ENCODE measurements around the gene FHIP1A. TPM values are rescaled to one million over a fixed set of nuclear protein-coding genes. Genes with fewer than 3 reads are reported as not detected.

Gene FHIP1A
- total RNA-seq, 1 donor from 2014 or later: 4.1 TPM

- no peaks in the 10 kb centered on the region for H3K36me3 ChIP-seq (ENCODE audit: insufficient read depth, low read length)
- Mint-ChIP-seq H3K9me3 (ENCODE audit: unreplicated experiment) (no peaks in the 10 kb centered on the region), H3K4me1 (ENCODE audit: low read depth, unreplicated experiment) (no peaks in the 10 kb centered on the region), H3K27ac (ENCODE audit: unreplicated experiment) (no peak overlapping the region), H3K27me3 (ENCODE audit: low read depth, unreplicated experiment) (no peaks in the 10 kb centered on the region), H3K36me3 (ENCODE audit: low read depth, unreplicated experiment) (no peaks in the 10 kb centered on the region), H3K4me3 (ENCODE audit: unreplicated experiment) (no peak overlapping the region)
- H4K20me1 ChIP-seq (ENCODE audit: insufficient read depth, low read length): no peaks in the 10 kb centered on the region
- TF ChIP-seq EZH2 (IDR thresholded peaks at IDR 0.05; ENCODE audit: insufficient read depth, low read length): no peak
- no peak for TF ChIP-seq CTCF (IDR thresholded peaks at IDR 0.05; ENCODE audit: insufficient read depth, low read depth, low read length)
- H3K27me3 ChIP-seq (ENCODE audit: insufficient read depth, low read length): no peaks in the 10 kb centered on the region
- H3K79me2 ChIP-seq (ENCODE audit: insufficient read depth, low read length): no peaks in the 10 kb centered on the region
- no peak overlapping the region for H3K4me3 ChIP-seq (ENCODE audit: insufficient read depth, low read depth, low read length)
- no peak overlapping the region for H3K4me2 ChIP-seq (ENCODE audit: low read length)
- no peak overlapping the region for H3K9ac ChIP-seq (ENCODE audit: low read length)
- DNase-seq (ENCODE audit: low read depth): no peak
- no peaks in the 10 kb centered on the region for H3K9me3 ChIP-seq (ENCODE audit: insufficient read depth, low read depth, low read length)
- no peak for FAIRE-seq
- no peak overlapping the region for H3K27ac ChIP-seq (ENCODE audit: low read depth, low read length)
- no peak overlapping the region for H2AFZ ChIP-seq (ENCODE audit: low read depth, low read length)
- H3K4me1 ChIP-seq (ENCODE audit: insufficient read depth, low read length): no peaks in the 10 kb centered on the region
Measured at GRCh38 chr4:151400343-151400742, 8.6 kb upstream of the FHIP1A start.

- DNase-seq (ENCODE audit: low read depth) (no peak), FAIRE-seq (no peak)
- no peaks in the 10 kb centered on the region for H4K20me1 ChIP-seq (ENCODE audit: insufficient read depth, low read length)
- H3K9me3 ChIP-seq (ENCODE audit: insufficient read depth, low read depth, low read length): no peaks in the 10 kb centered on the region
- H3K27ac Mint-ChIP-seq (ENCODE audit: unreplicated experiment): no peak overlapping the region
- H3K27me3 Mint-ChIP-seq (ENCODE audit: low read depth, unreplicated experiment): no peaks in the 10 kb centered on the region
- peaks cover 1% of the 10 kb centered on the region for H3K36me3 Mint-ChIP-seq (ENCODE audit: low read depth, unreplicated experiment)
- H3K79me2 ChIP-seq (ENCODE audit: insufficient read depth, low read length): no peaks in the 10 kb centered on the region
- no peaks in the 10 kb centered on the region for H3K27me3 ChIP-seq (ENCODE audit: insufficient read depth, low read length)
- no peak overlapping the region for H3K4me3 ChIP-seq (ENCODE audit: insufficient read depth, low read depth, low read length)
- no peaks in the 10 kb centered on the region for H3K36me3 ChIP-seq (ENCODE audit: insufficient read depth, low read length)
- TF ChIP-seq EZH2 (IDR thresholded peaks at IDR 0.05; ENCODE audit: insufficient read depth, low read length) (no peak), CTCF (IDR thresholded peaks at IDR 0.05; ENCODE audit: insufficient read depth, low read depth, low read length) (no peak)
- H3K4me3 Mint-ChIP-seq (ENCODE audit: unreplicated experiment): no peak overlapping the region
- no peak overlapping the region for H3K27ac ChIP-seq (ENCODE audit: low read depth, low read length)
- no peaks in the 10 kb centered on the region for H3K4me1 ChIP-seq (ENCODE audit: insufficient read depth, low read length)
- no peak overlapping the region for H2AFZ ChIP-seq (ENCODE audit: low read depth, low read length)
- no peak overlapping the region for H3K9ac ChIP-seq (ENCODE audit: low read length)
- H3K9me3 Mint-ChIP-seq (ENCODE audit: unreplicated experiment): no peaks in the 10 kb centered on the region
- no peak overlapping the region for H3K4me2 ChIP-seq (ENCODE audit: low read length)
- no peaks in the 10 kb centered on the region for H3K4me1 Mint-ChIP-seq (ENCODE audit: low read depth, unreplicated experiment)
Measured at GRCh38 chr4:151401739-151402138, 7.2 kb upstream of the FHIP1A start.

GRCh38 chr4:151402145-151402865, 6.7 kb upstream of the FHIP1A start:
- DNase-seq (ENCODE audit: low read depth) (no peak), FAIRE-seq (no peak)
- no peaks in the 10 kb centered on the region for H3K79me2 ChIP-seq (ENCODE audit: insufficient read depth, low read length)
- TF ChIP-seq EZH2 (IDR thresholded peaks at IDR 0.05; ENCODE audit: insufficient read depth, low read length): no peak
- TF ChIP-seq CTCF (IDR thresholded peaks at IDR 0.05; ENCODE audit: insufficient read depth, low read depth, low read length): no peak
- H3K4me1 Mint-ChIP-seq (ENCODE audit: low read depth, unreplicated experiment): no peaks in the 10 kb centered on the region
- H3K27me3 Mint-ChIP-seq (ENCODE audit: low read depth, unreplicated experiment): peaks cover 4% of the 10 kb centered on the region
- H4K20me1 ChIP-seq (ENCODE audit: insufficient read depth, low read length): no peaks in the 10 kb centered on the region
- no peak overlapping the region for H2AFZ ChIP-seq (ENCODE audit: low read depth, low read length)
- no peak overlapping the region for H3K9ac ChIP-seq (ENCODE audit: low read length)
- no peaks in the 10 kb centered on the region for H3K27me3 ChIP-seq (ENCODE audit: insufficient read depth, low read length)
- H3K9me3 Mint-ChIP-seq (ENCODE audit: unreplicated experiment): no peaks in the 10 kb centered on the region
- no peak overlapping the region for H3K4me3 Mint-ChIP-seq (ENCODE audit: unreplicated experiment)
- H3K27ac Mint-ChIP-seq (ENCODE audit: unreplicated experiment): no peak overlapping the region
- no peak overlapping the region for H3K27ac ChIP-seq (ENCODE audit: low read depth, low read length)
- no peaks in the 10 kb centered on the region for H3K9me3 ChIP-seq (ENCODE audit: insufficient read depth, low read depth, low read length)
- no peak overlapping the region for H3K4me2 ChIP-seq (ENCODE audit: low read length)
- no peaks in the 10 kb centered on the region for H3K4me1 ChIP-seq (ENCODE audit: insufficient read depth, low read length)
- no peak overlapping the region for H3K4me3 ChIP-seq (ENCODE audit: insufficient read depth, low read depth, low read length)
- no peaks in the 10 kb centered on the region for H3K36me3 ChIP-seq (ENCODE audit: insufficient read depth, low read length)
- H3K36me3 Mint-ChIP-seq (ENCODE audit: low read depth, unreplicated experiment): peaks cover 2% of the 10 kb centered on the region

All from astrocyte (in vitro differentiated cells and primary cell).